Measurements from ENCODE around the gene ARHGEF17.

ARHGEF17 gene

GRCh38 chr11:73321604-73322381 lies 13.7 kb downstream of the ARHGEF17 start:
- H3K27ac ChIP-seq = peak overlapping the region; percentile 76
- CTCF ChIA-PET = interaction anchor here (0.6 to 1.7 kb wide), 4 partner anchors 15 to 32 kb away, joined by 3 to 5 read pairs (median 4); no protein-coding TSS in a partner anchor
- POLR2A ChIA-PET (ENCODE audit: low non-redundant PET) = no interaction called here
- no peak for DNase-seq (ENCODE audit: low spot score)
- no peak for TF ChIP-seq CTCF (conservative IDR thresholded peaks at IDR 0.05; ENCODE audit: low read depth)

GRCh38 chr11:73322382-73323306 lies 14.6 kb downstream of the ARHGEF17 start:
- TF ChIP-seq CTCF (conservative IDR thresholded peaks at IDR 0.05; ENCODE audit: low read depth) = no peak
- CTCF ChIA-PET = interaction anchor here (1.1 to 1.7 kb wide), 3 partner anchors 13 to 29 kb away, joined by 4 to 5 read pairs (median 4); no protein-coding TSS in a partner anchor
- peak overlapping the region; percentile 76 for H3K27ac ChIP-seq
- no peak for DNase-seq (ENCODE audit: low spot score)
- POLR2A ChIA-PET (ENCODE audit: low non-redundant PET) = no interaction called here

GRCh38 chr11:73323464-73323863 lies 15.4 kb downstream of the ARHGEF17 start:
- H3K27ac ChIP-seq = peak overlapping the region; percentile 76
- no peak for TF ChIP-seq CTCF (conservative IDR thresholded peaks at IDR 0.05; ENCODE audit: low read depth)
- DNase-seq (ENCODE audit: low spot score) = no peak
- POLR2A ChIA-PET (ENCODE audit: low non-redundant PET) = no interaction called here
- CTCF ChIA-PET = interaction anchor here (0.5 to 1.7 kb wide), 5 partner anchors 12 to 177 kb away, joined by 3 to 4 read pairs (median 3); no protein-coding TSS in a partner anchor

- ChIA-PET CTCF (interaction anchor here (0.5 to 1.5 kb wide), 4 partner anchors 11 to 178 kb away, joined by 3 to 12 read pairs (median 3); no protein-coding TSS in a partner anchor), POLR2A (ENCODE audit: low non-redundant PET) (no interaction called here)
- TF ChIP-seq CTCF (conservative IDR thresholded peaks at IDR 0.05; ENCODE audit: low read depth) = no peak
- H3K27ac ChIP-seq = peak overlapping the region; percentile 76
- DNase-seq (ENCODE audit: low spot score) = no peak
These were observed 16.0 kb downstream of the ARHGEF17 start for GRCh38 chr11:73324116-73324515.

GRCh38 chr11:73324665-73325035 lies 16.6 kb downstream of the ARHGEF17 start:
- DNase-seq (ENCODE audit: low spot score) = no peak
- POLR2A ChIA-PET (ENCODE audit: low non-redundant PET) = no interaction called here
- H3K27ac ChIP-seq = no peak overlapping the region
- CTCF ChIA-PET = interaction anchor here (1.5 kb wide), 1 partner anchor 11 kb away, joined by 12 read pairs; no protein-coding TSS in a partner anchor
- TF ChIP-seq CTCF (conservative IDR thresholded peaks at IDR 0.05; ENCODE audit: low read depth) = no peak

Data from RWPE1 (cell line).